MCF 10A (cell line): ENCODE results near the gene WDFY4. TPM values are rescaled to one million over a fixed set of nuclear protein-coding genes. Genes with fewer than 3 reads are reported as not detected.

Source experiments
- BruUV-seq: library from RNA; stranded (reverse); fragments of 400-500 nt; replicated peaks from 2 replicates; lab custom pipeline; 2021; lab: Mats Ljungman, UMichigan
- CTCF ChIA-PET: fragments of 300-600 bp; sonication (Branson Sonifier 250); formaldehyde crosslinking; extraction: SDS; loops from one replicate; lab custom pipeline; 2021; ENCODE audit warnings: antibody characterized with exemption, inconsistent platforms; lab: Yijun Ruan, JAX
- POLR2A ChIA-PET: fragments of 300-600, 350-650 bp; sonication (Branson Sonifier 250); formaldehyde crosslinking; extraction: SDS; loops from one replicate; lab custom pipeline; 2020; ENCODE audit warnings: antibody characterized with exemption, inconsistent platforms; lab: Yijun Ruan, JAX
- DNase-seq: peaks from one replicate; pipeline ENCODE4 v3.0.0-alpha.2; 2018; ENCODE audit not compliant: unreplicated experiment
- H3K27ac Mint-ChIP-seq: one replicate; pipeline ENCODE4 v1.8.0; 2022; ENCODE audit warnings: mild to moderate bottlenecking, low read depth, mixed read lengths; ENCODE audit not compliant: unreplicated experiment
- H3K27me3 Mint-ChIP-seq: one replicate; pipeline ENCODE4 v1.8.0; 2022; ENCODE audit warnings: mixed read lengths; ENCODE audit not compliant: insufficient read depth, unreplicated experiment
- H3K36me3 Mint-ChIP-seq: one replicate; pipeline ENCODE4 v1.8.0; 2022; ENCODE audit warnings: mild to moderate bottlenecking, moderate library complexity, mixed read lengths; ENCODE audit not compliant: insufficient read depth, unreplicated experiment
- H3K4me1 Mint-ChIP-seq: one replicate; pipeline ENCODE4 v1.8.0; 2022; ENCODE audit warnings: mixed read lengths; ENCODE audit not compliant: insufficient read depth, unreplicated experiment
- H3K4me3 Mint-ChIP-seq: one replicate; pipeline ENCODE4 v1.8.0; 2022; ENCODE audit warnings: mild to moderate bottlenecking, moderate library complexity, mixed read lengths; ENCODE audit not compliant: unreplicated experiment
- H3K9me3 Mint-ChIP-seq: one replicate; pipeline ENCODE4 v1.8.0; 2022; ENCODE audit warnings: mixed read lengths; ENCODE audit not compliant: unreplicated experiment
- intact Hi-C: fragments of 100-400 bp; cut with micrococcal nuclease; formaldehyde crosslinking; loops from 2 replicates; pipeline ENCODE4 v1.14.1; 2022
- total RNA-seq: library from RNA; stranded (reverse); gene quantifications from 2 replicates; pipeline ENCODE4 v1.2.3, GENCODE V29; 2022
- TF ChIP-seq, protein P1 (sequence below): fragments of 200-600 bp; IDR thresholded peaks from one replicate; pipeline ENCODE4 v1.8.0; 2022; ENCODE audit warnings: antibody characterized with exemption, mild to moderate bottlenecking; ENCODE audit not compliant: unreplicated experiment

Gene WDFY4
- total RNA-seq, 1 experiment from 2014 or later = not detected

GRCh38 chr10:48716416-48716815 lies 31.7 kb downstream of the WDFY4 start:
- H3K4me3 Mint-ChIP-seq = no peak overlapping the region
- no peaks in the 10 kb centered on the region for H3K9me3 Mint-ChIP-seq
- intact Hi-C loops = no loop called here
- H3K27ac Mint-ChIP-seq = no peak overlapping the region
- CTCF ChIA-PET = interaction anchor here (0.7 kb wide), 1 partner anchor 430 kb away, joined by 3 read pairs; no protein-coding TSS in a partner anchor
- TF ChIP-seq, protein P1, sequence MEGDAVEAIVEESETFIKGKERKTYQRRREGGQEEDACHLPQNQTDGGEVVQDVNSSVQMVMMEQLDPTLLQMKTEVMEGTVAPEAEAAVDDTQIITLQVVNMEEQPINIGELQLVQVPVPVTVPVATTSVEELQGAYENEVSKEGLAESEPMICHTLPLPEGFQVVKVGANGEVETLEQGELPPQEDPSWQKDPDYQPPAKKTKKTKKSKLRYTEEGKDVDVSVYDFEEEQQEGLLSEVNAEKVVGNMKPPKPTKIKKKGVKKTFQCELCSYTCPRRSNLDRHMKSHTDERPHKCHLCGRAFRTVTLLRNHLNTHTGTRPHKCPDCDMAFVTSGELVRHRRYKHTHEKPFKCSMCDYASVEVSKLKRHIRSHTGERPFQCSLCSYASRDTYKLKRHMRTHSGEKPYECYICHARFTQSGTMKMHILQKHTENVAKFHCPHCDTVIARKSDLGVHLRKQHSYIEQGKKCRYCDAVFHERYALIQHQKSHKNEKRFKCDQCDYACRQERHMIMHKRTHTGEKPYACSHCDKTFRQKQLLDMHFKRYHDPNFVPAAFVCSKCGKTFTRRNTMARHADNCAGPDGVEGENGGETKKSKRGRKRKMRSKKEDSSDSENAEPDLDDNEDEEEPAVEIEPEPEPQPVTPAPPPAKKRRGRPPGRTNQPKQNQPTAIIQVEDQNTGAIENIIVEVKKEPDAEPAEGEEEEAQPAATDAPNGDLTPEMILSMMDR = no peak
- H3K27me3 Mint-ChIP-seq = peaks cover 22% of the 10 kb centered on the region
- DNase-seq = no peak
- H3K36me3 Mint-ChIP-seq = no peaks in the 10 kb centered on the region
- H3K4me1 Mint-ChIP-seq = no peaks in the 10 kb centered on the region
- no TSS peak for BruUV-seq
- POLR2A ChIA-PET = no interaction called here

DNA sequence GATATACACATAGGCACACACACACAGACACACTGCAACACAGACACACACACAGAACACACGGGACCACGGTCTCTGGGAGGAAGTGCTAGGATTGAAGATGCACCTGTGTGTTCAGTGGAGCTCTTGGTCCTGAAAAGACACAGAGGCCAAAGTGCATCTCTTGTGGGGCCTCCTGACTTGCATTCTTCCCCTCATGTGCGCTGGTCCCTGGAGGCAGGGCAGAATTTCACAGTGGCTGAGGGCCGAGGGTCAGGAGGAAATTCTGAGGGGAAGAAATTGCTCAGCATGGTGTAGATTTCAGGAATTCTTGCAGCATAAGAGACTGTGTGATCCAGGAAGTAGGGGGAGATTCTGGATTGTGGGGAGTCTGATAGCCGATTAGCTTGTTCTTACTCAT lies 35.9 kb downstream of the WDFY4 start:
- Mint-ChIP-seq H3K9me3 (no peaks in the 10 kb centered on the region), H3K27ac (no peak overlapping the region), H3K36me3 (no peaks in the 10 kb centered on the region), H3K4me3 (no peak overlapping the region), H3K27me3 (peaks cover 18% of the 10 kb centered on the region), H3K4me1 (no peaks in the 10 kb centered on the region)
- BruUV-seq = no TSS peak
- no peak for DNase-seq
- intact Hi-C loops = no loop called here
- TF ChIP-seq, protein P1 = no peak
- ChIA-PET POLR2A (interaction anchor here (1.1 kb wide), 1 partner anchor 18 kb away, joined by 4 read pairs; no protein-coding TSS in a partner anchor), CTCF (interaction anchor here (0.6 kb wide), 1 partner anchor 1901 kb away, joined by 3 read pairs; no protein-coding TSS in a partner anchor)

- TF ChIP-seq, protein P1 = no peak
- DNase-seq = no peak
- no TSS peak for BruUV-seq
- Mint-ChIP-seq H3K9me3 (no peaks in the 10 kb centered on the region), H3K27ac (no peak overlapping the region), H3K4me1 (no peaks in the 10 kb centered on the region), H3K27me3 (peaks cover 29% of the 10 kb centered on the region), H3K4me3 (no peak overlapping the region), H3K36me3 (no peaks in the 10 kb centered on the region)
- ChIA-PET CTCF (no interaction called here), POLR2A (no interaction called here)
- intact Hi-C loops = no loop called here
These were observed 37.8 kb downstream of the WDFY4 start for GRCh38 chr10:48722153-48723145.

DNA sequence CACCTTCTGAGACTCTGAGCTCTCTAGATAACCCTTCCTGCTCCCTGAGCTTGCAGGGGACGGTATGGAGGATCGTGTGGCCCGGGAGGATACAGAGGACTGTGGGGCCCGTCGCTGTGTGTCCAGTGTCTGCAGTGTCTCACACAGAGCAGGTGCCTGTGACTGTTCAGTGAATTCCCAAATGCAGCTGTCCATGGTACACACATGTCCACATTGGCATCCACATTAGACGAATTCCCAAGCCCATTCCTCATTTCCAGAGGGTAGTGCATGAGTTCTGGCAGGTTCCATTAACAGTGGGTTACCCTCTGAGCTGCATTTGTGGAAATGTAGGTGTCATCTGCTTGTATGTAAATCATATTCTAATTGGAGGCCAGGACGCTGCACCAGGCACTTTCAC lies 39.5 kb downstream of the WDFY4 start:
- intact Hi-C loops = no loop called here
- H3K27me3 Mint-ChIP-seq = peaks cover 46% of the 10 kb centered on the region
- no peak overlapping the region for H3K27ac Mint-ChIP-seq
- no peaks in the 10 kb centered on the region for H3K36me3 Mint-ChIP-seq
- ChIA-PET CTCF (no interaction called here), POLR2A (no interaction called here)
- no peaks in the 10 kb centered on the region for H3K4me1 Mint-ChIP-seq
- no peak overlapping the region for H3K4me3 Mint-ChIP-seq
- DNase-seq = no peak
- TF ChIP-seq, protein P1 = no peak
- BruUV-seq = no TSS peak
- no peaks in the 10 kb centered on the region for H3K9me3 Mint-ChIP-seq
